ENCODE data around the gene PCNX3.

PCNX3 gene

DNA sequence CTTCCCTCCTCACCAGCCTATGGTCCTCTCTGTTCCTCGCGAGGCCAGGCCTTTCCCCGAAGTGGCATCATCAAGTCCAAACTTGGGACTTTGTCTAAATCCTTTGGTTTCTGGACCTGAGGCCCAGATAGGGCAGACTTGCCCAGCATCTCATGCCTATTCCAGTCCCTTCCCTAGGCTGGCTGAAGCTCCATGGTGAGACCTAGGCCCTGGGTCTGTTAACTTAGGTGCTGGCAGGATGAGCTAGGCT is 35.7 kb downstream of the PCNX3 start:
- Histone ChIP-seq H3K79me2 (ENCODE audit: insufficient read depth, low read length) (peaks cover 6% of the 10 kb centered on the region), H3K27ac (ENCODE audit: low read length) (peak overlapping the region; percentile 16; the same call in 1 of the 2 replicates), H3K4me3 (ENCODE audit: low read depth in 1 of 2, low read length in 2 of 2) (no peak overlapping the region), H3K27me3 (ENCODE audit: insufficient read depth, low read length, poor library complexity) (no peaks in the 10 kb centered on the region), H4K20me1 (ENCODE audit: insufficient read depth, low read length) (no peaks in the 10 kb centered on the region), H3K36me3 (ENCODE audit: insufficient read depth, low read length) (peaks cover 47% of the 10 kb centered on the region), H3K4me2 (ENCODE audit: insufficient read depth, low read length) (peak overlapping the region; percentile 86; the same call in 1 of the 2 replicates), H3K9ac (ENCODE audit: low read depth, low read length) (no peak overlapping the region), H3K9me3 (ENCODE audit: insufficient read depth, low read length, severe bottlenecking) (no peaks in the 10 kb centered on the region), H2AFZ (ENCODE audit: low read depth, low read length) (no peak overlapping the region), H3K4me1 (ENCODE audit: insufficient read depth, low read length) (peaks cover 41% of the 10 kb centered on the region)
- TF ChIP-seq, protein P1, sequence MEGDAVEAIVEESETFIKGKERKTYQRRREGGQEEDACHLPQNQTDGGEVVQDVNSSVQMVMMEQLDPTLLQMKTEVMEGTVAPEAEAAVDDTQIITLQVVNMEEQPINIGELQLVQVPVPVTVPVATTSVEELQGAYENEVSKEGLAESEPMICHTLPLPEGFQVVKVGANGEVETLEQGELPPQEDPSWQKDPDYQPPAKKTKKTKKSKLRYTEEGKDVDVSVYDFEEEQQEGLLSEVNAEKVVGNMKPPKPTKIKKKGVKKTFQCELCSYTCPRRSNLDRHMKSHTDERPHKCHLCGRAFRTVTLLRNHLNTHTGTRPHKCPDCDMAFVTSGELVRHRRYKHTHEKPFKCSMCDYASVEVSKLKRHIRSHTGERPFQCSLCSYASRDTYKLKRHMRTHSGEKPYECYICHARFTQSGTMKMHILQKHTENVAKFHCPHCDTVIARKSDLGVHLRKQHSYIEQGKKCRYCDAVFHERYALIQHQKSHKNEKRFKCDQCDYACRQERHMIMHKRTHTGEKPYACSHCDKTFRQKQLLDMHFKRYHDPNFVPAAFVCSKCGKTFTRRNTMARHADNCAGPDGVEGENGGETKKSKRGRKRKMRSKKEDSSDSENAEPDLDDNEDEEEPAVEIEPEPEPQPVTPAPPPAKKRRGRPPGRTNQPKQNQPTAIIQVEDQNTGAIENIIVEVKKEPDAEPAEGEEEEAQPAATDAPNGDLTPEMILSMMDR (IDR thresholded peaks at IDR 0.05; ENCODE audit: borderline replicate concordance, extremely low read depth, low read length, poor library complexity, severe bottlenecking), result no peak
- TF ChIP-seq EZH2 (IDR thresholded peaks at IDR 0.05; ENCODE audit: borderline replicate concordance, low read depth, low read length, severe bottlenecking), result no peak
- no peak for ATAC-seq (ENCODE audit: insufficient read depth, low read depth)
- DNase-seq, result no peak

DNA sequence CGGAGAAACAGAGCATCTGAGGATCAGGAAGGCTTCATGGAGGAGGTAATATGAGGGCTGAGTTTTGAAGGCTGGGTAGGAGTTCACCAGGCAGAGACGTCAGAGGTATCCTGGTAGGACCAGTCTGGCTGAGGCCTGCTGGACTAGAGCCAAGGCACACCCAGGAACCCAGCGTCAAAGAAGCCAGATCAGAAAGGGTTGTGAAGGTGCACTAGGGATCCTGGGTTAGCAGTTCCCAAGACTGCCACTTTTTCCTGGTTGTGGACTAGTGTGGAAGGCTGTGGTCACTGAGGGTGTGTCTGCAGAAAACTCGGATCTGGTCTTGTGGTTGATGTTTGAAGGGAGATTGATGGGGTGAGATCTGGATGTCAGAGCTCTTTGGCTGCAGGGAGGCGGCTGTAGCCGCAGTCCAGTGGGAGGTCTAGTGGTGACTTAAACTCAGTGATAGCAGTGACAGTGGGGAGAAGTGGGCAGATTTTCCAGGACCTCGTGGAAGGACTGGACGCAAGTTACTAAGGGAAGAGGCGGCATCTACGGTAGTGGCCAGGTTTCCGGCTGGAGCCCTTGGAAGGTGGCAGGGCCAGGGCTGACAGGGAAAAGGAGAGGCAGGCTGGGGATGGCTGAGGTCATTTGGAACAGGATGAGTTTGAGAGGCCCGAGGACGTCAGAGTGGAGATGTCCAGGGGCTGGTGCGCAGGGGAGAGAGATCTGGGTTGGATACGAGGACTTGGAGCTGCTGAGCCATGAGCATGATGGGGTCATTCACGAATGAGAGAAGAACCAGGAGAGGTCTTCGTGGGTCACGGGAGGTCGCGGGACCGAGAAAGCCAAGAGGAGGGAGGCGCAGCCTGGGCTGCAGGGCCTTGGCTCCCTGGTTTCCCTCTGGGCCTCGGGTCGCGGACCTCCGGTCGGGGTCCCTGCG is 36.3 kb downstream of the PCNX3 start:
- no peaks in the 10 kb centered on the region for H3K9me3 ChIP-seq (ENCODE audit: insufficient read depth, low read length, severe bottlenecking)
- no peaks in the 10 kb centered on the region for H4K20me1 ChIP-seq (ENCODE audit: insufficient read depth, low read length)
- peaks cover 6% of the 10 kb centered on the region for H3K79me2 ChIP-seq (ENCODE audit: insufficient read depth, low read length)
- peak overlapping the region in 1 of 2 experiments; percentile 67; a peak in 3 of 4 replicates for H3K4me3 ChIP-seq (ENCODE audit: low read depth in 1 of 2, low read length in 2 of 2)
- H3K4me1 ChIP-seq (ENCODE audit: insufficient read depth, low read length), result peaks cover 41% of the 10 kb centered on the region
- no peaks in the 10 kb centered on the region for H3K27me3 ChIP-seq (ENCODE audit: insufficient read depth, low read length, poor library complexity)
- H3K36me3 ChIP-seq (ENCODE audit: insufficient read depth, low read length), result peaks cover 50% of the 10 kb centered on the region
- H3K9ac ChIP-seq (ENCODE audit: low read depth, low read length), result peak overlapping the region; percentile 67
- no peak for DNase-seq
- H3K4me2 ChIP-seq (ENCODE audit: insufficient read depth, low read length), result peak overlapping the region; percentile 86
- ATAC-seq (ENCODE audit: insufficient read depth, low read depth), result no peak; the same call in 2 of the 3 replicates
- H3K27ac ChIP-seq (ENCODE audit: low read length), result peak overlapping the region; percentile 74
- H2AFZ ChIP-seq (ENCODE audit: low read depth, low read length), result peak overlapping the region; percentile 87
- no peak for TF ChIP-seq EZH2 (IDR thresholded peaks at IDR 0.05; ENCODE audit: borderline replicate concordance, low read depth, low read length, severe bottlenecking)
- TF ChIP-seq, protein P1 (IDR thresholded peaks at IDR 0.05; ENCODE audit: borderline replicate concordance, extremely low read depth, low read length, poor library complexity, severe bottlenecking), result no peak

DNA sequence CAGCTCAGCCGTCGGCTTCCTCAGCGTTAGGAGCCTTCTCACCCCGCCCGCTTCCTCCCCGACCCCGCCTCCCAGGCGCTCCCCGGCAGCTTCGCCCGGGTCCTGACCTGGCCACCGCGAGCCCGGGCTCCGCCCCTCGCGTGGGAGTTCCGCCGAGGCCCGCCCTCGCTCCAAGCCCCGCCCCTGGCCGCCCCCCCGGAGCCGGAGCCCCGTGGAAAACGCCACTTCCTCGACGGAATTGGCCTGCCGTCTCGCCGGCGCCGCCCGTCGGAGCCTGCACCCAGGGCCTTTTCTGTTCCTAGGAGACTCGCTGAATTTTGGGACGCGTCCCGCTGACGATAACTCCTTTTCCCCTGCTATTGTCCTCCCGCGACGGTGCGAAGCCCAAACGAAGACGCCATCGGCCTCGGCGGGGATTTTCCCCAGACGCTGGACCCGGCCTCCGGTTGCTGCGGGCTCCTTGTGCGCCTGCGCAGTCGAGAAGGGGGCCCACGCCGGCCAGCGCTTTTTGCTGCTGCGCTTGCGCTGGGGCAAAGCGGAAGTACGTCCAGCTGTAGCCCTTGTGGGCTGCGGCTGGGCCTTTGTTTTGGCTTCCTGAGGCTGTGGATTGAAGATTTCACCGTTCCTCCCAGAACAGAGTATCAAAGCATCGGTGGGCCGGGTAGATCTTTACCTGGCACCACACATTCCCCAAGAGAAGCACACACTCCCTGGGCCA is 37.1 kb downstream of the PCNX3 start:
- H3K4me2 ChIP-seq (ENCODE audit: insufficient read depth, low read length), result peak overlapping the region; percentile 86
- peak overlapping the region; percentile 67 for H3K9ac ChIP-seq (ENCODE audit: low read depth, low read length)
- peak overlapping the region; percentile 87 for H2AFZ ChIP-seq (ENCODE audit: low read depth, low read length)
- no peaks in the 10 kb centered on the region for H4K20me1 ChIP-seq (ENCODE audit: insufficient read depth, low read length)
- H3K4me1 ChIP-seq (ENCODE audit: insufficient read depth, low read length), result peaks cover 41% of the 10 kb centered on the region
- H3K36me3 ChIP-seq (ENCODE audit: insufficient read depth, low read length), result peaks cover 57% of the 10 kb centered on the region
- DNase-seq (peak; percentile 96), ATAC-seq (ENCODE audit: insufficient read depth, low read depth) (peak; percentile 87)
- H3K27me3 ChIP-seq (ENCODE audit: insufficient read depth, low read length, poor library complexity), result no peaks in the 10 kb centered on the region
- peak overlapping the region; percentile 91 for H3K27ac ChIP-seq (ENCODE audit: low read length)
- TF ChIP-seq, protein P1 (IDR thresholded peaks at IDR 0.05; ENCODE audit: borderline replicate concordance, extremely low read depth, low read length, poor library complexity, severe bottlenecking), result peak; percentile 25
- TF ChIP-seq EZH2 (IDR thresholded peaks at IDR 0.05; ENCODE audit: borderline replicate concordance, low read depth, low read length, severe bottlenecking), result no peak
- no peaks in the 10 kb centered on the region for H3K9me3 ChIP-seq (ENCODE audit: insufficient read depth, low read length, severe bottlenecking)
- H3K4me3 ChIP-seq (ENCODE audit: low read depth in 1 of 2, low read length in 2 of 2), result peak overlapping the region; percentile 25 to 67; a peak in 3 of 4 replicates
- H3K79me2 ChIP-seq (ENCODE audit: insufficient read depth, low read length), result peaks cover 6% of the 10 kb centered on the region
